Ecto neural progenitor cell (in vitro differentiated cells): ENCODE results near the gene NOM1.

Experiments used
- DNase-seq: peaks from one replicate; pipeline ENCODE4 v3.0.0-alpha.2; 2018; ENCODE audit warnings: low spot score

Gene NOM1

GRCh38 chr7:157004521-157005455 is 55.3 kb downstream of the NOM1 start:
- peak; percentile 41 for DNase-seq

GRCh38 chr7:157005456-157006204 is 56.1 kb downstream of the NOM1 start:
- DNase-seq: peak; percentile 60

GRCh38 chr7:157006205-157006747 is 56.8 kb downstream of the NOM1 start:
- peak; percentile 49 for DNase-seq

- no peak for DNase-seq
These were observed 57.4 kb downstream of the NOM1 start for GRCh38 chr7:157006829-157007469.

GRCh38 chr7:157007470-157008066 is 58.1 kb downstream of the NOM1 start:
- DNase-seq: peak; percentile 46

GRCh38 chr7:157008206-157009169 is 59.0 kb downstream of the NOM1 start:
- peak; percentile 48 for DNase-seq

GRCh38 chr7:157009170-157009777 is 59.8 kb downstream of the NOM1 start:
- peak; percentile 50 for DNase-seq

- DNase-seq: no peak
These were observed 60.5 kb downstream of the NOM1 start for GRCh38 chr7:157009778-157010587.

GRCh38 chr7:157010588-157011332 is 61.2 kb downstream of the NOM1 start, which contains the start of gene MNX1:
Gene MNX1 (minus strand): TSS chr7:157010663. CDS start chr7:157010350, 313 bp downstream.
- DNase-seq: peak; percentile 88

- DNase-seq: no peak
These were observed 62.0 kb downstream of the NOM1 start for GRCh38 chr7:157011333-157012112.

- DNase-seq: no peak
These were observed 62.6 kb downstream of the NOM1 start for GRCh38 chr7:157012113-157012547.

GRCh38 chr7:157013101-157013500 is 63.6 kb downstream of the NOM1 start:
- no peak for DNase-seq

GRCh38 chr7:157013602-157014549 is 64.4 kb downstream of the NOM1 start:
- no peak for DNase-seq

GRCh38 chr7:157014635-157015555 is 65.4 kb downstream of the NOM1 start:
- DNase-seq: no peak

GRCh38 chr7:157016024-157016351 is 66.5 kb downstream of the NOM1 start:
- DNase-seq: no peak
